Esophagus muscularis mucosa (tissue), 3 donors: ENCODE measurements around the gene MAX.

Source experiments
- POLR2A ChIP-seq: fragments of 450-650 bp; IDR thresholded peaks from one replicate; pipeline ENCODE4 v1.6.1; 2017; ENCODE audit warnings: antibody characterized with exemption, moderate library complexity, mild to moderate bottlenecking, low read depth
- TF ChIP-seq, protein P1 (sequence below), 3 experiments: fragments of 200-600 bp in 2 of 3; fragments of 450-650 bp in 1 of 3; sonication (generic) in 2 of 3; IDR thresholded peaks; one replicate each; pipeline ENCODE4 v1.5.1; 2017 to 2019; ENCODE audit warnings: antibody characterized with exemption in 3 of 3, mild to moderate bottlenecking in 2 of 3, moderate library complexity in 1 of 3

GRCh38 chr14:65141523-65141922 lies 39.2 kb upstream of the MAX start:
- TF ChIP-seq POLR2A = no peak
- TF ChIP-seq, protein P1, sequence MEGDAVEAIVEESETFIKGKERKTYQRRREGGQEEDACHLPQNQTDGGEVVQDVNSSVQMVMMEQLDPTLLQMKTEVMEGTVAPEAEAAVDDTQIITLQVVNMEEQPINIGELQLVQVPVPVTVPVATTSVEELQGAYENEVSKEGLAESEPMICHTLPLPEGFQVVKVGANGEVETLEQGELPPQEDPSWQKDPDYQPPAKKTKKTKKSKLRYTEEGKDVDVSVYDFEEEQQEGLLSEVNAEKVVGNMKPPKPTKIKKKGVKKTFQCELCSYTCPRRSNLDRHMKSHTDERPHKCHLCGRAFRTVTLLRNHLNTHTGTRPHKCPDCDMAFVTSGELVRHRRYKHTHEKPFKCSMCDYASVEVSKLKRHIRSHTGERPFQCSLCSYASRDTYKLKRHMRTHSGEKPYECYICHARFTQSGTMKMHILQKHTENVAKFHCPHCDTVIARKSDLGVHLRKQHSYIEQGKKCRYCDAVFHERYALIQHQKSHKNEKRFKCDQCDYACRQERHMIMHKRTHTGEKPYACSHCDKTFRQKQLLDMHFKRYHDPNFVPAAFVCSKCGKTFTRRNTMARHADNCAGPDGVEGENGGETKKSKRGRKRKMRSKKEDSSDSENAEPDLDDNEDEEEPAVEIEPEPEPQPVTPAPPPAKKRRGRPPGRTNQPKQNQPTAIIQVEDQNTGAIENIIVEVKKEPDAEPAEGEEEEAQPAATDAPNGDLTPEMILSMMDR (IDR thresholded peaks at IDR 0.05) = no peak
